ENCODE data around the gene TMEM168. TPM values are rescaled to one million over a fixed set of nuclear protein-coding genes. Genes with fewer than 3 reads are reported as not detected.

The TMEM168 gene
- total RNA-seq, 6 experiments from 2014 or later = 5.8 to 9.1 (median 7.3) TPM

GRCh38 chr7:112791465-112792168, 1.4 kb upstream of the TMEM168 start:
- no peaks in the 10 kb centered on the region for H3K27me3 ChIP-seq
- DNase-seq (no peak), ATAC-seq (no peak)
- H3K27ac ChIP-seq = no peak overlapping the region
- no peaks in the 10 kb centered on the region for H3K9me3 ChIP-seq
- TF ChIP-seq POLR2A (IDR thresholded peaks at IDR 0.05) (no peak), CTCF (IDR thresholded peaks at IDR 0.05) (no peak)
- no peaks in the 10 kb centered on the region for H3K36me3 ChIP-seq
- intact Hi-C loops (cut with DNase I) = no loop called here
- no peak overlapping the region for H3K4me3 ChIP-seq
- WGBS (ENCODE audit: insufficient coverage, low coverage, low lambda C conversion rate, missing lambda C conversion rate) = 89% methylated on average over 9 of the region's 15 CpGs
- H3K4me1 ChIP-seq = peaks cover 0 to 9% (median 0%) of the 10 kb centered on the region in 4 donors

GRCh38 chr7:112790586-112791003, 402 bp upstream of the TMEM168 start:
- no peaks in the 10 kb centered on the region for H3K36me3 ChIP-seq
- H3K27me3 ChIP-seq = no peaks in the 10 kb centered on the region
- no peak for TF ChIP-seq CTCF (IDR thresholded peaks at IDR 0.05)
- no peak for TF ChIP-seq POLR2A (IDR thresholded peaks at IDR 0.05)
- intact Hi-C loops (cut with DNase I) = no loop called here
- peak overlapping the region; percentile 71 to 92 (median 86) for H3K4me3 ChIP-seq
- peaks cover 0 to 9% (median 0%) of the 10 kb centered on the region in 4 donors for H3K4me1 ChIP-seq
- H3K27ac ChIP-seq = peak overlapping the region; percentile 78 to 88 (median 78)
- no peaks in the 10 kb centered on the region for H3K9me3 ChIP-seq
- ATAC-seq (peak in 3 of 4 donors; percentile 18 to 29 (median 22)), DNase-seq (no peak)
- 51% methylated on average over 4 of the region's 12 CpGs for WGBS (ENCODE audit: insufficient coverage, low coverage, low lambda C conversion rate, missing lambda C conversion rate)

- H3K4me1 ChIP-seq = peaks cover 0 to 9% (median 0%) of the 10 kb centered on the region in 4 donors
- no peak for TF ChIP-seq POLR2A (IDR thresholded peaks at IDR 0.05)
- TF ChIP-seq CTCF (IDR thresholded peaks at IDR 0.05) = no peak
- no peaks in the 10 kb centered on the region for H3K9me3 ChIP-seq
- H3K27ac ChIP-seq = peak overlapping the region; percentile 78 to 88 (median 78)
- no peaks in the 10 kb centered on the region for H3K27me3 ChIP-seq
- H3K4me3 ChIP-seq = peak overlapping the region; percentile 71 to 92 (median 86)
- no peak for DNase-seq
- intact Hi-C loops (cut with DNase I) = no loop called here
- ATAC-seq = peak in 1 of 4 donors; percentile 3
- WGBS (ENCODE audit: insufficient coverage, low coverage, low lambda C conversion rate, missing lambda C conversion rate) = 0% methylated on average over 2 of the region's 2 CpGs
- peaks cover 0 to 3% (median 0%) of the 10 kb centered on the region in 4 donors for H3K36me3 ChIP-seq
These were observed 758 bp downstream of the TMEM168 start for GRCh38 chr7:112789453-112789816.

- Histone ChIP-seq H3K27me3 (no peaks in the 10 kb centered on the region), H3K27ac (no peak overlapping the region), H3K4me3 (peak overlapping the region in 2 of 3 donors; percentile 86 to 92), H3K4me1 (peaks cover 0 to 9% (median 0%) of the 10 kb centered on the region in 4 donors), H3K36me3 (peaks cover 0 to 5% (median 0%) of the 10 kb centered on the region in 4 donors), H3K9me3 (no peaks in the 10 kb centered on the region)
- 73% methylated on average over 2 of the region's 3 CpGs for WGBS (ENCODE audit: insufficient coverage, low coverage, low lambda C conversion rate, missing lambda C conversion rate)
- ATAC-seq (no peak), DNase-seq (no peak)
- intact Hi-C loops (cut with DNase I) = no loop called here
- TF ChIP-seq CTCF (IDR thresholded peaks at IDR 0.05) (no peak), POLR2A (IDR thresholded peaks at IDR 0.05) (no peak)
These were observed 1.3 kb downstream of the TMEM168 start for GRCh38 chr7:112788778-112789343.

All from right lobe of liver (tissue), 6 donors.